ENCODE data around the gene ARHGEF25. TPM values are rescaled to one million over a fixed set of nuclear protein-coding genes. Genes with fewer than 3 reads are reported as not detected.

Gene ARHGEF25
- total RNA-seq, 4 donors from 2014 or later = 116 to 140 (median 128) TPM

- no peak for ATAC-seq
- Histone ChIP-seq H3K27me3 (peaks cover 10% of the 10 kb centered on the region), H3K4me1 (peaks cover 0 to 95% (median 31%) of the 10 kb centered on the region in 3 donors), H3K9me3 (no peaks in the 10 kb centered on the region), H3K36me3 (peaks cover 0 to 37% of the 10 kb centered on the region in 2 donors), H3K4me3 (peak overlapping the region in 1 of 2 donors; percentile 89), H3K27ac (peak overlapping the region; percentile 91 to 99 (median 97))
- no peak for TF ChIP-seq CTCF (IDR thresholded peaks at IDR 0.05)
- 4 to 41% methylated on average over 10 of the region's 19 CpGs for WGBS, 2 donors (ENCODE audit: low coverage in 1 of 2)
Observed at GRCh38 chr12:57609101-57609780, 2.0 kb upstream of the ARHGEF25 start.

- H3K4me3 ChIP-seq = peak overlapping the region; percentile 89 to 95
- H3K9me3 ChIP-seq = no peaks in the 10 kb centered on the region
- no peak for ATAC-seq
- TF ChIP-seq POLR2A (IDR thresholded peaks at IDR 0.05) (no peak), CTCF (IDR thresholded peaks at IDR 0.05) (no peak), EP300 (IDR thresholded peaks at IDR 0.05) (no peak), POLR2AphosphoS5 (IDR thresholded peaks at IDR 0.05) (no peak)
- H3K27ac ChIP-seq = peak overlapping the region; percentile 91 to 99 (median 97)
- whole genome bisulfite sequencing, 2 donors (ENCODE audit: low coverage in 1 of 2) = 7 to 11% methylated on average over 5 to 12 of the region's 34 CpGs
- H3K4me1 ChIP-seq = peaks cover 0 to 95% (median 31%) of the 10 kb centered on the region in 3 donors
- H3K27me3 ChIP-seq = peaks cover 10% of the 10 kb centered on the region
- peaks cover 0 to 44% of the 10 kb centered on the region in 2 donors for H3K36me3 ChIP-seq
Observed at GRCh38 chr12:57609781-57610553, 1.3 kb upstream of the ARHGEF25 start.

GRCh38 chr12:57610554-57611107 lies 604 bp upstream of the ARHGEF25 start:
- H3K4me1 ChIP-seq = peaks cover 0 to 95% (median 30%) of the 10 kb centered on the region in 3 donors
- ATAC-seq = peak; percentile 76
- H3K9me3 ChIP-seq = no peaks in the 10 kb centered on the region
- peak; percentile 13 to 21 for TF ChIP-seq POLR2A (IDR thresholded peaks at IDR 0.05)
- TF ChIP-seq CTCF (IDR thresholded peaks at IDR 0.05) = peak in 1 of 4 experiments; percentile 7
- no peak for TF ChIP-seq EP300 (IDR thresholded peaks at IDR 0.05)
- TF ChIP-seq POLR2AphosphoS5 (IDR thresholded peaks at IDR 0.05) = no peak
- 12% methylated on average over 18 of the region's 29 CpGs; no CpG with 5 or more reads in 1 of the 2 donors for WGBS, 2 donors (ENCODE audit: low coverage in 1 of 2)
- H3K27me3 ChIP-seq = peaks cover 10% of the 10 kb centered on the region
- peak overlapping the region; percentile 91 to 99 (median 97) for H3K27ac ChIP-seq
- H3K4me3 ChIP-seq = peak overlapping the region; percentile 89 to 95
- peaks cover 0 to 51% of the 10 kb centered on the region in 2 donors for H3K36me3 ChIP-seq

- peaks cover 0 to 57% of the 10 kb centered on the region in 2 donors for H3K36me3 ChIP-seq
- peak overlapping the region; percentile 89 to 95 for H3K4me3 ChIP-seq
- H3K9me3 ChIP-seq = no peaks in the 10 kb centered on the region
- peaks cover 10% of the 10 kb centered on the region for H3K27me3 ChIP-seq
- ATAC-seq = no peak
- H3K27ac ChIP-seq = peak overlapping the region; percentile 91 to 99 (median 97)
- WGBS, 2 donors (ENCODE audit: low coverage in 1 of 2) = 13 to 18% methylated on average over 3 to 4 of the region's 23 CpGs
- TF ChIP-seq POLR2AphosphoS5 (IDR thresholded peaks at IDR 0.05) (no peak), POLR2A (IDR thresholded peaks at IDR 0.05) (no peak), EP300 (IDR thresholded peaks at IDR 0.05) (no peak), CTCF (IDR thresholded peaks at IDR 0.05) (no peak)
- peaks cover 0 to 93% (median 27%) of the 10 kb centered on the region in 3 donors for H3K4me1 ChIP-seq
Observed at GRCh38 chr12:57611827-57612710, 834 bp downstream of the ARHGEF25 start.
